ENCODE measurements around the gene ULBP2. TPM values are rescaled to one million over a fixed set of nuclear protein-coding genes. Genes with fewer than 3 reads are reported as not detected.

The ULBP2 gene
- total and polyA plus RNA-seq, 5 donors from 2014 or later = 0.13 to 9.7 TPM; not detected in 3

- no peak overlapping the region for H3K4me3 ChIP-seq (ENCODE audit: low read depth, low read length)
- Mint-ChIP-seq H3K27ac (no peak overlapping the region), H3K4me1 (peaks cover 0 to 7% (median 4%) of the 10 kb centered on the region in 4 donors), H3K27me3 (peaks cover 50% of the 10 kb centered on the region), H3K4me3 (no peak overlapping the region), H3K36me3 (no peaks in the 10 kb centered on the region), H3K9me3 (peaks cover 0 to 2% (median 0%) of the 10 kb centered on the region in 7 donors)
- no peaks in the 10 kb centered on the region for H3K4me1 ChIP-seq (ENCODE audit: control insufficient read depth, insufficient read depth, low read length, poor library complexity, severe bottlenecking)
- DNase-seq (no peak), ATAC-seq (ENCODE audit: low read depth in 2 of 2) (no peak)
- H3K27ac ChIP-seq (ENCODE audit: insufficient read depth, low read length, poor library complexity, severe bottlenecking) = no peak overlapping the region
- no peaks in the 10 kb centered on the region for H3K9me3 ChIP-seq (ENCODE audit: control insufficient read depth in 2 of 2, low read length in 2 of 2)
- H3K36me3 ChIP-seq (ENCODE audit: control insufficient read depth, insufficient read depth, low read length) = no peaks in the 10 kb centered on the region
- peaks cover 3% of the 10 kb centered on the region for H3K27me3 ChIP-seq (ENCODE audit: control insufficient read depth, insufficient read depth, low read length)
Measured at GRCh38 chr6:149898966-149899365, 42.8 kb upstream of the ULBP2 start.

GRCh38 chr6:149899486-149899885 is 42.3 kb upstream of the ULBP2 start:
- Mint-ChIP-seq H3K9me3 (peaks cover 0 to 2% (median 0%) of the 10 kb centered on the region in 7 donors), H3K27ac (no peak overlapping the region), H3K4me1 (peaks cover 0 to 7% (median 4%) of the 10 kb centered on the region in 4 donors), H3K4me3 (no peak overlapping the region), H3K27me3 (peaks cover 45% of the 10 kb centered on the region), H3K36me3 (no peaks in the 10 kb centered on the region)
- ATAC-seq (ENCODE audit: low read depth in 2 of 2) = no peak
- H3K9me3 ChIP-seq (ENCODE audit: control insufficient read depth in 2 of 2, low read length in 2 of 2) = no peaks in the 10 kb centered on the region
- peaks cover 3% of the 10 kb centered on the region for H3K27me3 ChIP-seq (ENCODE audit: control insufficient read depth, insufficient read depth, low read length)
- no peaks in the 10 kb centered on the region for H3K4me1 ChIP-seq (ENCODE audit: control insufficient read depth, insufficient read depth, low read length, poor library complexity, severe bottlenecking)
- H3K27ac ChIP-seq (ENCODE audit: insufficient read depth, low read length, poor library complexity, severe bottlenecking) = no peak overlapping the region
- no peak overlapping the region for H3K4me3 ChIP-seq (ENCODE audit: low read depth, low read length)
- no peak for DNase-seq
- no peaks in the 10 kb centered on the region for H3K36me3 ChIP-seq (ENCODE audit: control insufficient read depth, insufficient read depth, low read length)

GRCh38 chr6:149899926-149900619 is 41.7 kb upstream of the ULBP2 start:
- Mint-ChIP-seq H3K36me3 (no peaks in the 10 kb centered on the region), H3K4me1 (peaks cover 0 to 7% (median 4%) of the 10 kb centered on the region in 4 donors), H3K27ac (no peak overlapping the region), H3K4me3 (no peak overlapping the region), H3K27me3 (peaks cover 39% of the 10 kb centered on the region), H3K9me3 (peaks cover 0 to 2% (median 0%) of the 10 kb centered on the region in 7 donors)
- Histone ChIP-seq H3K9me3 (ENCODE audit: control insufficient read depth in 2 of 2, low read length in 2 of 2) (no peaks in the 10 kb centered on the region), H3K4me3 (ENCODE audit: low read depth, low read length) (no peak overlapping the region), H3K27me3 (ENCODE audit: control insufficient read depth, insufficient read depth, low read length) (peaks cover 3% of the 10 kb centered on the region), H3K27ac (ENCODE audit: insufficient read depth, low read length, poor library complexity, severe bottlenecking) (no peak overlapping the region), H3K36me3 (ENCODE audit: control insufficient read depth, insufficient read depth, low read length) (no peaks in the 10 kb centered on the region), H3K4me1 (ENCODE audit: control insufficient read depth, insufficient read depth, low read length, poor library complexity, severe bottlenecking) (no peaks in the 10 kb centered on the region)
- DNase-seq = no peak
- ATAC-seq (ENCODE audit: low read depth in 2 of 2) = no peak

GRCh38 chr6:149900620-149901443 is 41.0 kb upstream of the ULBP2 start:
- peaks cover 38% of the 10 kb centered on the region for H3K27me3 Mint-ChIP-seq
- DNase-seq = no peak
- H3K4me3 ChIP-seq (ENCODE audit: low read depth, low read length) = no peak overlapping the region
- H3K9me3 ChIP-seq (ENCODE audit: control insufficient read depth in 2 of 2, low read length in 2 of 2) = no peaks in the 10 kb centered on the region
- no peak overlapping the region for H3K4me3 Mint-ChIP-seq
- ATAC-seq (ENCODE audit: low read depth in 2 of 2) = no peak
- H3K4me1 ChIP-seq (ENCODE audit: control insufficient read depth, insufficient read depth, low read length, poor library complexity, severe bottlenecking) = no peaks in the 10 kb centered on the region
- H3K4me1 Mint-ChIP-seq = peaks cover 0 to 7% (median 2%) of the 10 kb centered on the region in 4 donors
- H3K27me3 ChIP-seq (ENCODE audit: control insufficient read depth, insufficient read depth, low read length) = peaks cover 3% of the 10 kb centered on the region
- peaks cover 0 to 2% (median 0%) of the 10 kb centered on the region in 7 donors for H3K9me3 Mint-ChIP-seq
- no peaks in the 10 kb centered on the region for H3K36me3 ChIP-seq (ENCODE audit: control insufficient read depth, insufficient read depth, low read length)
- no peaks in the 10 kb centered on the region for H3K36me3 Mint-ChIP-seq
- H3K27ac ChIP-seq (ENCODE audit: insufficient read depth, low read length, poor library complexity, severe bottlenecking) = no peak overlapping the region
- H3K27ac Mint-ChIP-seq = no peak overlapping the region

GRCh38 chr6:149901444-149902140 is 40.2 kb upstream of the ULBP2 start:
- H3K27ac ChIP-seq (ENCODE audit: insufficient read depth, low read length, poor library complexity, severe bottlenecking) = no peak overlapping the region
- no peaks in the 10 kb centered on the region for H3K36me3 ChIP-seq (ENCODE audit: control insufficient read depth, insufficient read depth, low read length)
- no peaks in the 10 kb centered on the region for H3K4me1 ChIP-seq (ENCODE audit: control insufficient read depth, insufficient read depth, low read length, poor library complexity, severe bottlenecking)
- no peak for ATAC-seq (ENCODE audit: low read depth in 2 of 2)
- H3K36me3 Mint-ChIP-seq = no peaks in the 10 kb centered on the region
- H3K9me3 ChIP-seq (ENCODE audit: control insufficient read depth in 2 of 2, low read length in 2 of 2) = no peaks in the 10 kb centered on the region
- H3K4me1 Mint-ChIP-seq = peaks cover 0 to 7% (median 1%) of the 10 kb centered on the region in 4 donors
- peaks cover 0 to 2% (median 0%) of the 10 kb centered on the region in 7 donors for H3K9me3 Mint-ChIP-seq
- peaks cover 3% of the 10 kb centered on the region for H3K27me3 ChIP-seq (ENCODE audit: control insufficient read depth, insufficient read depth, low read length)
- no peak for DNase-seq
- no peak overlapping the region for H3K4me3 ChIP-seq (ENCODE audit: low read depth, low read length)
- H3K4me3 Mint-ChIP-seq = no peak overlapping the region
- H3K27ac Mint-ChIP-seq = no peak overlapping the region
- H3K27me3 Mint-ChIP-seq = peaks cover 36% of the 10 kb centered on the region

GRCh38 chr6:149903938-149904611 is 37.7 kb upstream of the ULBP2 start:
- peaks cover 3% of the 10 kb centered on the region for H3K27me3 ChIP-seq (ENCODE audit: control insufficient read depth, insufficient read depth, low read length)
- no peaks in the 10 kb centered on the region for H3K4me1 Mint-ChIP-seq
- no peaks in the 10 kb centered on the region for H3K36me3 ChIP-seq (ENCODE audit: control insufficient read depth, insufficient read depth, low read length)
- peaks cover 0 to 10% (median 2%) of the 10 kb centered on the region in 7 donors for H3K9me3 Mint-ChIP-seq
- no peaks in the 10 kb centered on the region for H3K4me1 ChIP-seq (ENCODE audit: control insufficient read depth, insufficient read depth, low read length, poor library complexity, severe bottlenecking)
- peaks cover 0 to 13% of the 10 kb centered on the region in 2 experiments for H3K9me3 ChIP-seq (ENCODE audit: control insufficient read depth in 2 of 2, low read length in 2 of 2)
- H3K4me3 Mint-ChIP-seq = no peak overlapping the region
- ATAC-seq (ENCODE audit: low read depth in 2 of 2) (no peak), DNase-seq (no peak)
- peaks cover 27% of the 10 kb centered on the region for H3K27me3 Mint-ChIP-seq
- H3K27ac Mint-ChIP-seq = no peak overlapping the region
- H3K36me3 Mint-ChIP-seq = peaks cover 5% of the 10 kb centered on the region
- no peak overlapping the region for H3K27ac ChIP-seq (ENCODE audit: insufficient read depth, low read length, poor library complexity, severe bottlenecking)
- no peak overlapping the region for H3K4me3 ChIP-seq (ENCODE audit: low read depth, low read length)

- DNase-seq (no peak), ATAC-seq (ENCODE audit: low read depth in 2 of 2) (no peak)
- Mint-ChIP-seq H3K4me1 (no peaks in the 10 kb centered on the region), H3K27ac (no peak overlapping the region), H3K27me3 (peaks cover 19% of the 10 kb centered on the region), H3K4me3 (no peak overlapping the region), H3K9me3 (peaks cover 0 to 12% (median 2%) of the 10 kb centered on the region in 7 donors), H3K36me3 (peaks cover 5% of the 10 kb centered on the region)
- no peaks in the 10 kb centered on the region for H3K36me3 ChIP-seq (ENCODE audit: control insufficient read depth, insufficient read depth, low read length)
- peaks cover 3% of the 10 kb centered on the region for H3K27me3 ChIP-seq (ENCODE audit: control insufficient read depth, insufficient read depth, low read length)
- no peaks in the 10 kb centered on the region for H3K4me1 ChIP-seq (ENCODE audit: control insufficient read depth, insufficient read depth, low read length, poor library complexity, severe bottlenecking)
- no peak overlapping the region for H3K27ac ChIP-seq (ENCODE audit: insufficient read depth, low read length, poor library complexity, severe bottlenecking)
- peaks cover 0 to 18% of the 10 kb centered on the region in 2 experiments for H3K9me3 ChIP-seq (ENCODE audit: control insufficient read depth in 2 of 2, low read length in 2 of 2)
- no peak overlapping the region for H3K4me3 ChIP-seq (ENCODE audit: low read depth, low read length)
Measured at GRCh38 chr6:149904661-149905370, 37.0 kb upstream of the ULBP2 start.

All from CD4-positive, CD25-positive, alpha-beta regulatory T cell (primary cell).